WI38 (cell line): ENCODE data around the gene ARL15.

Experiments used
- H3K4me3 ChIP-seq: 2 replicates; pipeline ENCODE4 v1.5.1; 2011; ENCODE audit warnings: low read depth, mild to moderate bottlenecking, control low read depth, low read length
- TF ChIP-seq, protein P1 (sequence below): IDR thresholded peaks from 2 replicates; pipeline ENCODE4 v1.5.1; 2012; ENCODE audit warnings: low read depth, mild to moderate bottlenecking, control low read depth, low read length

Gene ARL15

DNA sequence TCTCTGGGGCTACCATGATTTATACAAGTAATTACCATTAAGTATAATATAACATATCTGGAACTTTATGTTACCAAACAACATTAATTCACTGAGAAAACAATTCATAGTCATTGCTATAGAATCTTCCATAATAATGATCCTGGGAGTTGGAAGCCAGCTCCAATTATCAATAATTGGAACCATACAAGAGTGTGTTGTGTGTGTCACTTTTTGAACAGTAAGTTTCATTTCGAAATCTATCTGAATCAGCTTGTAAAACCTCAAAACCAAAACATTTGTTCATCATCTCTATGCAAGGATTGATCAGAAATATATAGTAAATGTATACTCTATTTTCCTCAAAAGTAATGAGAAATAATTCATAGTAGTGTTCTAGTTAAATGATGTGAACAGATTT lies 348.1 kb downstream of the ARL15 start:
- TF ChIP-seq, protein P1, sequence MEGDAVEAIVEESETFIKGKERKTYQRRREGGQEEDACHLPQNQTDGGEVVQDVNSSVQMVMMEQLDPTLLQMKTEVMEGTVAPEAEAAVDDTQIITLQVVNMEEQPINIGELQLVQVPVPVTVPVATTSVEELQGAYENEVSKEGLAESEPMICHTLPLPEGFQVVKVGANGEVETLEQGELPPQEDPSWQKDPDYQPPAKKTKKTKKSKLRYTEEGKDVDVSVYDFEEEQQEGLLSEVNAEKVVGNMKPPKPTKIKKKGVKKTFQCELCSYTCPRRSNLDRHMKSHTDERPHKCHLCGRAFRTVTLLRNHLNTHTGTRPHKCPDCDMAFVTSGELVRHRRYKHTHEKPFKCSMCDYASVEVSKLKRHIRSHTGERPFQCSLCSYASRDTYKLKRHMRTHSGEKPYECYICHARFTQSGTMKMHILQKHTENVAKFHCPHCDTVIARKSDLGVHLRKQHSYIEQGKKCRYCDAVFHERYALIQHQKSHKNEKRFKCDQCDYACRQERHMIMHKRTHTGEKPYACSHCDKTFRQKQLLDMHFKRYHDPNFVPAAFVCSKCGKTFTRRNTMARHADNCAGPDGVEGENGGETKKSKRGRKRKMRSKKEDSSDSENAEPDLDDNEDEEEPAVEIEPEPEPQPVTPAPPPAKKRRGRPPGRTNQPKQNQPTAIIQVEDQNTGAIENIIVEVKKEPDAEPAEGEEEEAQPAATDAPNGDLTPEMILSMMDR: no peak
- no peak overlapping the region for H3K4me3 ChIP-seq

- no peak overlapping the region for H3K4me3 ChIP-seq
- TF ChIP-seq, protein P1: no peak
Observed at GRCh38 chr5:53956632-53957031, 353.7 kb downstream of the ARL15 start.

- no peak overlapping the region for H3K4me3 ChIP-seq
- TF ChIP-seq, protein P1: no peak
Observed at GRCh38 chr5:53956196-53956595, 354.2 kb downstream of the ARL15 start.

- H3K4me3 ChIP-seq: no peak overlapping the region
- TF ChIP-seq, protein P1: no peak
Observed at GRCh38 chr5:53950621-53951020, 359.8 kb downstream of the ARL15 start.

DNA sequence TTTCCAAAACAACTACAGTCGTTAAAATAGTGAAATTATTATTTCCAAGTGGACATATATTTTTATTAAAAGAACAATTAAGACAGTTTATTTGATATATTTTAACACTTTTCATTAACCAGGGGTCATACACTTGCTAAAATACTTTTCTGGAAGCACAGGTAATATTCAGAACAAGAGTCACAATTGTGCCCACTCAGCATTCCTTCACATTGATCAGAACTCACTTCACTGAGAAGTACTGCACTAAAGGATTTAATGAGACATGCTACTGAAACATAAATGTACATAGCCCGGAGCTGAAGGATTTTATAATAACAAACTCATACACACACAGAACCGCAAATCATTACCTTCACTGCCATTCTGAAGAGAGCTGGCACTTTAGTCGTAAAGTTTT lies 361.8 kb downstream of the ARL15 start:
- H3K4me3 ChIP-seq: no peak overlapping the region
- TF ChIP-seq, protein P1: no peak

GRCh38 chr5:53946405-53947100 lies 363.8 kb downstream of the ARL15 start:
- no peak overlapping the region for H3K4me3 ChIP-seq
- TF ChIP-seq, protein P1: no peak

- no peak overlapping the region for H3K4me3 ChIP-seq
- TF ChIP-seq, protein P1: no peak
Observed at GRCh38 chr5:53944981-53945380, 365.4 kb downstream of the ARL15 start.
